ENCODE data around the gene TUBA3C.

Gene TUBA3C

DNA sequence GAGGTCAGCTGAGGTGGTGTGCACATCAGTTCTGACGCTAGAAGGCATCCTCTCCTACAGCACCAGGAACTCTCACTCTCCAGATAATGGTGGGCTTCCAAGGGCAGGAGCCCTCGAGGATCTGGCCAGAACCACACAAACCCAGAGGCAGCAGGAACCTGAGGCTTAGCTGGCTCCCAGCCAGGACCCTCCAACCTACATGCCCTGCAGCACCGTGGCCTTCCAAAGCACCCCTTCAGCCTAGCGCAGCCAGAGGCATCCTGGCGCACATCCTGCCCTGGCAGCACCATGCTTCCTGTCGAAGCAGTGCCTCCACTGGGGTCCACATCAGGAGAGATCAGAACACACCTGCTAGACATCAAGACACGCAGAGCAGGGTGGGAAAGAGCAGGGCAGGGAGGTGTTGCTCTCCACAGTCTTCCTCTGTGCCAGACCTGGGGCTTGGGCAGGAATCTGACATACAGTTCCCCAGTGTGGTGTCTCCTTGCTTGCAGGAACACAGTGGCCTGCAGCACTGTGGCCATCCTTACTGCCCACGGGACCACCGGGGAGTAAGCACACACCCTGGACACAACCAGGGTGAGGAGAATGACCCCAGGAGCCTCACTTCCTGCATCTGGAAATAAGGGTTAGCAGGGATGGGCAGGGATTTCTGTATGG is 21.7 kb downstream of the TUBA3C start:
- no peak for DNase-seq

DNA sequence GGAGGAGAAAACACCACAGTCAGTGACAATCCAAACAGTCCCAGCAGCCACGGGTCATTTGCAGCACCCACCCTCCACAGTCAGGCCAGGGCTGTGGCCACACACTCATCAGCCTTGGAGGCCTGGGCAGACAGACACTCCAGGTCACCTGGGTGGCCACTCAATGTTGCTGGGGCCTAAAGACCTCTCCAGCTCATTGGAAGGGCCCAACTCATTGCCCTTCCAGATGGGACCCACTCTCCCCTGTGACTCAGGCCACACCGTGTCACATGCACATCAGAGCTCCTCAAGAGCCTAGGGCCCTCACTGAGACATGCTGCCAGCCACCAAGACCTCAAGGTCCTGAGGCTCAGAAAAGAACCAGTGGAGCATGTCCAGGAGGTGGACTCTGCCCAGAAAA is 22.4 kb downstream of the TUBA3C start:
- DNase-seq, result no peak

DNA sequence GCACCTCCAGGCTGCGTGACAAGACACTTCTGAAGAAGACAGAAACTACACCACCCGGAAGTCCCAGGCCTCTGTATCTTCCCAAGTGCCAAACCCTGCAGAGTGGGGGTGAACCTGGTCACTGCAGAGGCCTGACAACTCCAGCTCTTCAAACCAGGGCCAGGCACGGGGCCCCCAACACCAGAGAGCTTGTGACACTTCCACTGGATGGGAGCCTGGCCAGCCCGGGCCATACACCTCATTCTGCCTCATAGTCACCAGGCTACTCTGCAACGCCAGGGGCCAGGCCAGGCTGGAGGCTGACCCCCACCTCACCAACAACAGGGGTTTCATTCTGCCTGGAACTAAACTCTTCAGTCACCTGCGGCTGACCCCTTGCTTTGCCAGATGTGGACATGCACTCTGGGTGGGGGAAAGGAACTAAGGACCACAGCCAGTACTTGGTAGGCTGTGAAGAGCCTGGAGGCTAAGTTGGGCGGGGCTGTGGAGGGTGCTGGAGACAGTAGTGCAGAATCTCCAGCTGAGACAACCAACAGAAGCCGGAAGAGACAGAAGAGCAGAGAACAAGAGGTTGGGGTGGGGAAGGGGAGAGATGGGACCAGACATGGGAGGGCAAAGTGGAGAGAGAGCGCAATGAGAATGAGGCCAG is 23.0 kb downstream of the TUBA3C start:
- DNase-seq, result no peak

DNA sequence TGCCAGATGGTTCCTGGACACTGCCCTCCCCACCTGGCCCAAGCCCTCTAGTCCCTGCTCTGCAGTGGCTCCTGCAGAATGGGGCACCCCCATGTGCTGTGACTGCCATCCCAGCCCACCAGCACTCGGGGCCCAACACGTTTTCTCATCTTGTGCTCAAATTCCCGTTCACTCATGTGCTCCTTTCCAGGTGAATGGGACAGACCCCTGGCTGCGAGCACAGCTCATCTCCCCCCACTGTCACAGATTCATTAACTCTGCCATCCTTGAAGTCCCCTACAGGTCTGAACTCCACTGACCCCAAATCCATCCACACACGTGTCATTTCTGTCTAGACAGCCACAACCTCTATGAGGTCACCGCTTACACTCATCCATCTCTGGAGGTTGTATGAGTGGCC is 23.6 kb downstream of the TUBA3C start:
- no peak for DNase-seq

GRCh38 chr13:19157461-19157860 is 24.2 kb downstream of the TUBA3C start:
- DNase-seq, result no peak

DNA sequence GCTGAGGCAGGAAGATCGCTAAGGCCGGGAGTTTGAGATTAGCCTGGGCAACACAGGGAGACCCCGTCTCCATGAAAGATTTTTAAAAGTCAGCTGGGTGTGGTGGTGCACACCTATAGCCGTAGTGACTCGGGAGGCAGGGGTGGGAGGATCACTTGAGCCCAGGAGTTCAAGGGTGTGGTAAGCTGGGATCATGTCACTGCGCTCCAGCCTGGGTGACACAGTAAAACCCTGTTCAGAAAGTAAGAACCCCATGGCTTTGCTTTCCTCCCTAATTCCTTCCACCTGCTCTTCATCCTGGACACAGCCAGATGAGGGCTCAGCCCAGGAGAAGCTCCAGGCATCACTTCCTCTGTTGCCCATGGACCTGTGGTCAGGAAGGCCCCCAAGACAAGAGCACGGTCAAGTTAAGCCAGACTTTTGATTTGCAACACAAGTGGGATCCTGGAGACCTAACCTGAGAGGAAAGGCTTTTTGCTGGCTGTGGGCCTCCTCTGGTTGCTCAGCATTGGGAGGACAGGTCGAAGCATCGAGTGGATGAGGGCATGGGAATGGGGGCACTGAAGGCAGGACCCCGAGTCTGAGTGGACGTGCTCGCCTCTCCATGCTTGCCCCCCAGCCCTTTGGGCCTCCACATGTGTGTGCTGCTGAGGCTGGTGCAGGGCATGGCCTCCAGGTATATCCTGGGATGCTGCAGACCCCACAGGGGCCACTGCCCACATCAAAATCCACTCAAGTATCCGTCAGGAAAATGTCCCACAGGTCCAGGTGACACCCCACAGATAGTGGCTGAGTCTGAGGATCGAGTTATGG is 25.4 kb downstream of the TUBA3C start:
- DNase-seq, result no peak

- no peak for DNase-seq
These were observed 26.2 kb downstream of the TUBA3C start for GRCh38 chr13:19155321-19155861.

GRCh38 chr13:19154843-19155242 is 26.8 kb downstream of the TUBA3C start:
- DNase-seq, result no peak

DNA sequence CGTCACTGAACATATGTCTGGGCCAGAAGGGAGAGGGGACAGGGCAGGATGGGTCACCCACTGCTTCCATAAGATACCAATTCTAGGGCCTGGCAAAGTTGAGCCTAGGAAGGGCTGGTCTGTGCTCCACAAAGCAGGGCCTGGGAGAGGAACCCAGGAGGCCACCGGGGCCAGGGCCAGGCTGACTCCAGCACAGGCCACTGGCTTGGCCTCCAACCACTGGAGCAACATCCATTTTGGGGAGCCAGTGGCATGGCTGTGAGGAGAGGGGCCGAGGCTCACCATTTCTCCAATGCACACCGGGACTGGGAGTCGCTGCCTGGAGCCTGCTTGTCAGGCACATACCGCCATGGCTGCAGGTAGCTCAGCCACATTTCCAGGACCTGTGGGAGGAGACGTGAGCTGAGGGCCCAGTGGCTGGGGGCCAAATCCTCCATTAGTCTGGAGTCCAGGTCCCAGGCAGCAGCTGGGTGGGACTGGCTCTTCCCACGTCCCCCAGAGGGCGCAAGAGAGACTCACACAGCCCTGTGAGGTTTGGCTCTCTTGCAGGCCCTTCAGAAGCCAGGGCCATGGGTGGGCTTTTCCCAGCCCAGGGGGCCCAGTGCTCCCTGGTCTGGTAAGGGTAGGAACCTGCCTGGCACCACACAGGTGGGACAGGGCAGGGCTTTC is 27.7 kb downstream of the TUBA3C start:
- peak; percentile 1 for DNase-seq

GRCh38 chr13:19152403-19152802 is 29.2 kb downstream of the TUBA3C start:
- DNase-seq, result no peak

- no peak for DNase-seq
These were observed 29.9 kb downstream of the TUBA3C start for GRCh38 chr13:19151581-19152263.

DNA sequence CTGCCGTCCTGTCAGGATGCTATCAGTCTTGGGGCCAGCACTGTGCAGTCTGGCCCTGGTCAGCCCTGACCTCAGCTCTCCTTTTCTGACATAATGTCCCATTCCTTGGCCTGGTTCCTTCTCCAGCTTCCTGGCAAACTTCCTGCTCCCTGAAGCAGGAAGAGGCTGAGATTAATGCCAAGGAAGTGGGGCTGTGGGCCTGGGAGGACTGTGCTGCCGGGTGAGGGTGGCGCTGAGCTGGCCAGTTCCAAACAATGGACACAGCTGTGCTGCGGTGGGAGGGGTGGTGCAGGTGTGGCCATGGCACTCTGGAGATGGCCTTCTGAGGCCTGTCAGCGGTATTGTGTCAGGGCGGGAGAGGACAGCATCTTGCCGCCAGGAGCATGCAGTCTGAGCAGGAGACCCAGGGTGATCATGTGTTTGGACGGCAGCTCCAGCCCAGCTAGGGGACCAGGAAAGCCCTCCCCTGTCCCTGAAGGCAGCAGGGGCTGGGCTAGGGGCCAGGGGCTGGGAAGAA is 30.9 kb downstream of the TUBA3C start:
- no peak for DNase-seq

DNA sequence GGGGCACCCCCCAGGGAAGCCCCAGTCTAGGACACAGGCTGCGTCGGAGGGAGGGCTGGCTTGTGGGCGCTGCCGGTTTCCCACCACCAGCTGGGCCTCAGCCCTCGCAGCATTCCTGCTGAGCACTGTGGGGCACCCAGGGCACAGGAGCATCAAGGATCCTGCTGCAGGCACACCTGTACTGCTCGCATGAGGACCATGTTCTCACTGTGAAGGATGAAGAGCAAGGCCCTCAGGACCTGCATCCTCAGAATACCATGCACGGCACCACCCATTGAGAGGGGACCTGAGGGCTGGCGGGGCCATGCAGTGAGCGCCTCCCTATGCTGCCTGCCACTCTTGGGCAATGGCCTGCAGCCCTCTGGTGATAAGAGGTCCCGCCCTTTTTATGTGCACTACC is 31.4 kb downstream of the TUBA3C start:
- DNase-seq, result no peak

DNA sequence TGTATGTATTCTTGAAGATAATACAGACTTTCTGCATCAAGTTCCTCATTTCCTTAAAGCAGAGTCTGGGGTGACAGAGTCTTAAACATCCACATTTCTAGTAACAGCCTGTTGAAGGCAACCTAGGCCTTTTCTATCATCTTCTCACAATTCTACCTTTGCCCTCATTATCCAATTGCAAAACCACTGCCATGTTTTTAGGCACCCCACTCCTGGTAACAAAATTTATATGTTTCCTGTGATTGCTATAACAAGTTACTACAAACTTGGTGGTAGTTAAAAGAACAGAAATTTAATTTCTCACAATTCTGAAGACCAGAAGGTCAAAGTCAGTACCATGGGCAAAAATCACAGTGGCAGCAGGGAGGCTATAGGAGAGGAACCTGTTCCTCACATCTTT is 33.1 kb downstream of the TUBA3C start:
- no peak for DNase-seq
